Thyroid gland (tissue), 4 donors: ENCODE results near the gene ARV1. TPM values are rescaled to one million over a fixed set of nuclear protein-coding genes. Genes with fewer than 3 reads are reported as not detected.

Experiments used
- DNase-seq, 2 donors: peaks; one replicate each; pipeline ENCODE4 v3.0.0-alpha.2; 2019
- H3K27ac ChIP-seq, 3 donors: fragments of 200-600 bp; sonication (generic); 1 replicate in 2 of 3; 2 replicates in 1 of 3; pipeline ENCODE4 v1.5.1; 2016 to 2019; ENCODE audit warnings: mild to moderate bottlenecking in 1 of 3, moderate library complexity in 1 of 3
- H3K27me3 ChIP-seq: fragments of 200-600 bp; sonication (generic); one replicate; pipeline ENCODE4 v1.5.1; 2019
- H3K36me3 ChIP-seq, 2 donors: fragments of 200-600 bp; sonication (generic); one replicate each; pipeline ENCODE4 v1.5.1; 2016 to 2019
- H3K4me1 ChIP-seq, 2 donors: fragments of 200-600 bp; sonication (generic); one replicate each; pipeline ENCODE4 v1.5.1; 2017 to 2019
- H3K4me3 ChIP-seq, 3 donors: fragments of 200-600 bp; sonication (generic); replicated peaks in 1 of 3; 1 replicate in 2 of 3; 2 replicates in 1 of 3; pipeline ENCODE4 v1.5.1; 2016; ENCODE audit warnings: mild to moderate bottlenecking in 1 of 3
- H3K9me3 ChIP-seq: fragments of 200-600 bp; sonication (generic); one replicate; pipeline ENCODE4 v1.5.1; 2017
- CTCF ChIP-seq, 6 experiments: fragments of 200-600 bp in 3 of 6; fragments of 450-650 bp in 3 of 6; sonication (generic) in 3 of 6; IDR thresholded peaks; one replicate each; pipeline ENCODE4 v1.5.1; 2016 to 2019; ENCODE audit warnings: antibody characterized with exemption in 6 of 6, mild to moderate bottlenecking in 2 of 6, inconsistent platforms in 1 of 6, moderate library complexity in 1 of 6
- POLR2A ChIP-seq, 2 donors: fragments of 450-650 bp; IDR thresholded peaks; one replicate each; pipeline ENCODE4 v1.6.1; 2017; ENCODE audit warnings: antibody characterized with exemption in 2 of 2, mild to moderate bottlenecking in 2 of 2, moderate library complexity in 1 of 2
- WGBS, 2 donors: methylation state at CpG; one replicate each; pipeline ENCODE4 v1.1.5; 2017; 5-methylcytosine and 5-hydroxymethylcytosine counted together
- intact Hi-C: fragments of 100-400 bp; cut with DNase I; formaldehyde crosslinking; loops from one replicate; pipeline ENCODE4 v1.15.1; 2023
- total RNA-seq, 4 donors: library from RNA; depleted of rRNA; stranded (reverse); fragments of >200 nt; gene quantifications; one replicate each; pipeline ENCODE4 v1.2.3, GENCODE V29; 2016

Gene ARV1
- total RNA-seq, 4 donors from 2014 or later: 29.3 to 39.2 (median 34.8) TPM

- TF ChIP-seq POLR2A (IDR thresholded peaks at IDR 0.05): no peak
- TF ChIP-seq CTCF (IDR thresholded peaks at IDR 0.05): no peak
- WGBS, 2 donors: 89 to 92% methylated on average over 3 of the region's 3 CpGs
Observed at GRCh38 chr1:230948903-230949302, 30.0 kb upstream of the ARV1 start.

GRCh38 chr1:230950404-230950803, 28.5 kb upstream of the ARV1 start:
- no peaks in the 10 kb centered on the region for H3K9me3 ChIP-seq
- TF ChIP-seq POLR2A (IDR thresholded peaks at IDR 0.05): no peak
- no peak for TF ChIP-seq CTCF (IDR thresholded peaks at IDR 0.05)
- 71 to 74% methylated on average over 3 of the region's 3 CpGs for WGBS, 2 donors
- H3K36me3 ChIP-seq: no peaks in the 10 kb centered on the region
- H3K4me1 ChIP-seq: no peaks in the 10 kb centered on the region
- H3K27ac ChIP-seq: no peak overlapping the region
- H3K4me3 ChIP-seq: no peak overlapping the region
- intact Hi-C loops: no loop called here
- no peak for DNase-seq
- H3K27me3 ChIP-seq: no peaks in the 10 kb centered on the region

More at GRCh38 chr1:230948903-230949302, 30.0 kb upstream of the ARV1 start:
- no peak for DNase-seq
- intact Hi-C loops: no loop called here
- Histone ChIP-seq H3K27ac (no peak overlapping the region), H3K4me3 (no peak overlapping the region), H3K27me3 (no peaks in the 10 kb centered on the region), H3K4me1 (no peaks in the 10 kb centered on the region), H3K9me3 (no peaks in the 10 kb centered on the region), H3K36me3 (no peaks in the 10 kb centered on the region)

GRCh38 chr1:230957580-230957989, 21.3 kb upstream of the ARV1 start:
- intact Hi-C loops: no loop called here
- no peaks in the 10 kb centered on the region for H3K36me3 ChIP-seq
- H3K4me3 ChIP-seq: no peak overlapping the region
- no peaks in the 10 kb centered on the region for H3K27me3 ChIP-seq
- no peaks in the 10 kb centered on the region for H3K9me3 ChIP-seq
- no peak for TF ChIP-seq CTCF (IDR thresholded peaks at IDR 0.05)
- TF ChIP-seq POLR2A (IDR thresholded peaks at IDR 0.05): no peak
- H3K27ac ChIP-seq: no peak overlapping the region
- DNase-seq: no peak
- WGBS, 2 donors: 93 to 95% methylated on average over 4 of the region's 4 CpGs
- H3K4me1 ChIP-seq: no peaks in the 10 kb centered on the region

- Histone ChIP-seq H3K9me3 (no peaks in the 10 kb centered on the region), H3K27me3 (no peaks in the 10 kb centered on the region), H3K4me3 (no peak overlapping the region), H3K4me1 (no peaks in the 10 kb centered on the region), H3K27ac (no peak overlapping the region), H3K36me3 (no peaks in the 10 kb centered on the region)
- intact Hi-C loops: no loop called here
- no peak for TF ChIP-seq POLR2A (IDR thresholded peaks at IDR 0.05)
- TF ChIP-seq CTCF (IDR thresholded peaks at IDR 0.05): no peak
- no peak for DNase-seq
- 94 to 97% methylated on average over 4 of the region's 4 CpGs for WGBS, 2 donors
Observed at GRCh38 chr1:230958370-230958769, 20.5 kb upstream of the ARV1 start.

GRCh38 chr1:230964896-230965295, 14.0 kb upstream of the ARV1 start:
- Histone ChIP-seq H3K27me3 (no peaks in the 10 kb centered on the region), H3K36me3 (no peaks in the 10 kb centered on the region), H3K4me1 (no peaks in the 10 kb centered on the region), H3K4me3 (no peak overlapping the region), H3K27ac (no peak overlapping the region), H3K9me3 (no peaks in the 10 kb centered on the region)
- DNase-seq: no peak
- TF ChIP-seq POLR2A (IDR thresholded peaks at IDR 0.05) (no peak), CTCF (IDR thresholded peaks at IDR 0.05) (no peak)
- intact Hi-C loops: no loop called here
- 44 to 52% methylated on average over 2 of the region's 2 CpGs for WGBS, 2 donors
